Measurements from ENCODE around the gene VENTX. TPM values are rescaled to one million over a fixed set of nuclear protein-coding genes. Genes with fewer than 3 reads are reported as not detected.

VENTX gene
- total and polyA plus RNA-seq, 2 donors (not counting 3 experiments of a cell fraction or from before 2014, with no cell fraction given) = not detected

DNA sequence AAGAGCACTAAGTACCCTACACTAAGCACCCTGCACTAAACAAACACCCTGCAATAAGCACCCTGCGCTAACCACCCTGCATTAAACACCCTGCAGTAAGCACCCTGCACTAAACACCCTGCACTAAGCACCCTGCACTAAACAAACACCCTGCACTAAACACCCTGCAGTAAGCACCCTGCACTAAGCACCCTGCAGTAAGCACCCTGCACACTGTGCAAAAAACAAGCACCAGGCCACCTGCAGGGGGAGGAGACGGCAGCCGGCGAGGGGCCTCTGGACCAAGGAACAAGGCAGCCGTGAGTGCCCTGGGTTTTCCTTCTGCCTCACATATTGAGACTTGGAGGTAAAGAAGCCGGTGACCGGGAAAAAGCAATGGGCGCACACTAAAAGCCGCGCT is 47.4 kb upstream of the VENTX start:
- dilution Hi-C loops (cut with MboI; ENCODE audit: extremely low pct_ligation_motif_present, low sequenced_read_pairs) = no loop called here
- Histone ChIP-seq H3K4me1 (ENCODE audit: control insufficient read depth, extremely low read depth, insufficient read depth, low read length) (no peaks in the 10 kb centered on the region), H3K9me3 (replicated peaks; ENCODE audit: control insufficient read depth, insufficient read depth, low read length) (no peaks in the 10 kb centered on the region), H3K27me3 (ENCODE audit: control insufficient read depth in 2 of 2, insufficient read depth in 2 of 2, low read length in 2 of 2) (no peaks in the 10 kb centered on the region), H2AFZ (ENCODE audit: low read depth, low read length) (no peak overlapping the region), H3K27ac (ENCODE audit: insufficient read depth, low read depth, low read length) (no peak overlapping the region), H4K20me1 (replicated peaks; ENCODE audit: control insufficient read depth, extremely low read depth, insufficient read depth, low read length) (no peaks in the 10 kb centered on the region), H3K79me2 (ENCODE audit: control insufficient read depth, insufficient read depth, low read length) (no peaks in the 10 kb centered on the region), H3K9ac (replicated peaks; ENCODE audit: extremely low read depth, insufficient read depth, low read length) (no peak overlapping the region), H3K4me2 (ENCODE audit: insufficient read depth, low read length) (no peak overlapping the region), H3K4me3 (replicated peaks in 1 of 3; ENCODE audit: insufficient read depth in 1 of 3, low read depth in 1 of 3, low read length in 3 of 3) (no peak overlapping the region), H3K9me1 (replicated peaks; ENCODE audit: control insufficient read depth, extremely low read depth, insufficient read depth, low read length) (no peaks in the 10 kb centered on the region), H3K36me3 (ENCODE audit: control insufficient read depth in 2 of 2, extremely low read depth in 1 of 2, insufficient read depth in 2 of 2, low read length in 2 of 2) (no peaks in the 10 kb centered on the region)
- POLR2A ChIA-PET = no interaction called here
- BruUV-seq (replicated peaks) = no TSS peak
- CTCF ChIA-PET = no interaction called here
- FAIRE-seq = no peak
- DNase-seq (ENCODE audit: low read depth, low spot score) = no peak
- TF ChIP-seq POLR2A (IDR thresholded peaks at IDR 0.05; ENCODE audit: low read depth, low read length) = no peak
- intact Hi-C loops (cut with micrococcal nuclease) = no loop called here

DNA sequence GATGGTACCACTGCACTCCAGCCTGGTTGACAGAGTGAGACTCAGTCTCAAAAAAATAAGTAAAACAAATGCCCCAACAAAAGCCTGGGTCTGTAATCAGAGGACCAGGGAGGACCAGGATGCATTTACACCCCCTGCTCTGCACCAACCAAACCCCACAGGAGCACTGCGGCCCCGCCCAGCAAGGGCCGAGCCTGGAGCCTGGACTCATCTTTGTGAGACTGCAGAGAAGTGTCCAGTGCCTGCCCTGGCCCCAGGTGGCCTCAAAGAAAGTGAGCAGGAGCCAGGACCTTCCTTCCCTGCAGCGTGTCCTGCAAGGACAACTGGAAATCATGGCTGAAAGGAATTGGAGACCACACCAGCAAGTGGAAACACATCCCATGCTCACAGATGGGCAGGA is 46.0 kb upstream of the VENTX start:
- POLR2A ChIA-PET = no interaction called here
- H3K9me1 ChIP-seq (replicated peaks; ENCODE audit: control insufficient read depth, extremely low read depth, insufficient read depth, low read length) = no peaks in the 10 kb centered on the region
- dilution Hi-C loops (cut with MboI; ENCODE audit: extremely low pct_ligation_motif_present, low sequenced_read_pairs) (no loop called here), intact Hi-C loops (cut with micrococcal nuclease) (no loop called here)
- no peak for DNase-seq (ENCODE audit: low read depth, low spot score)
- CTCF ChIA-PET = no interaction called here
- TF ChIP-seq GATA2 (IDR thresholded peaks at IDR 0.05; ENCODE audit: insufficient read depth, insufficient read length, low read depth, low read length) (no peak), POLR2A (IDR thresholded peaks at IDR 0.05; ENCODE audit: low read depth, low read length) (no peak), FOS (IDR thresholded peaks at IDR 0.05; ENCODE audit: borderline replicate concordance, insufficient read depth, low read length) (no peak), EZH2 (IDR thresholded peaks at IDR 0.05; ENCODE audit: borderline replicate concordance, low read depth, low read length, severe bottlenecking) (no peak), POLR2AphosphoS5 (IDR thresholded peaks at IDR 0.05; ENCODE audit: insufficient read depth, low read depth, low read length) (no peak), MYC (IDR thresholded peaks at IDR 0.05; ENCODE audit: low read depth, low read length) (no peak), JUN (IDR thresholded peaks at IDR 0.05; ENCODE audit: borderline replicate concordance, insufficient read depth, insufficient read length, low read depth) (no peak)
- TF ChIP-seq, protein P1, sequence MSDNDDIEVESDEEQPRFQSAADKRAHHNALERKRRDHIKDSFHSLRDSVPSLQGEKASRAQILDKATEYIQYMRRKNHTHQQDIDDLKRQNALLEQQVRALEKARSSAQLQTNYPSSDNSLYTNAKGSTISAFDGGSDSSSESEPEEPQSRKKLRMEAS (IDR thresholded peaks at IDR 0.05; ENCODE audit: insufficient read depth, insufficient read length) = no peak
- TF ChIP-seq, protein P2, sequence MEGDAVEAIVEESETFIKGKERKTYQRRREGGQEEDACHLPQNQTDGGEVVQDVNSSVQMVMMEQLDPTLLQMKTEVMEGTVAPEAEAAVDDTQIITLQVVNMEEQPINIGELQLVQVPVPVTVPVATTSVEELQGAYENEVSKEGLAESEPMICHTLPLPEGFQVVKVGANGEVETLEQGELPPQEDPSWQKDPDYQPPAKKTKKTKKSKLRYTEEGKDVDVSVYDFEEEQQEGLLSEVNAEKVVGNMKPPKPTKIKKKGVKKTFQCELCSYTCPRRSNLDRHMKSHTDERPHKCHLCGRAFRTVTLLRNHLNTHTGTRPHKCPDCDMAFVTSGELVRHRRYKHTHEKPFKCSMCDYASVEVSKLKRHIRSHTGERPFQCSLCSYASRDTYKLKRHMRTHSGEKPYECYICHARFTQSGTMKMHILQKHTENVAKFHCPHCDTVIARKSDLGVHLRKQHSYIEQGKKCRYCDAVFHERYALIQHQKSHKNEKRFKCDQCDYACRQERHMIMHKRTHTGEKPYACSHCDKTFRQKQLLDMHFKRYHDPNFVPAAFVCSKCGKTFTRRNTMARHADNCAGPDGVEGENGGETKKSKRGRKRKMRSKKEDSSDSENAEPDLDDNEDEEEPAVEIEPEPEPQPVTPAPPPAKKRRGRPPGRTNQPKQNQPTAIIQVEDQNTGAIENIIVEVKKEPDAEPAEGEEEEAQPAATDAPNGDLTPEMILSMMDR (IDR thresholded peaks at IDR 0.05; ENCODE audit: extremely low read depth in 1 of 2, insufficient read depth in 1 of 2, low read depth in 1 of 2, low read length in 2 of 2) = no peak
- no peaks in the 10 kb centered on the region for H3K9me3 ChIP-seq (replicated peaks; ENCODE audit: control insufficient read depth, insufficient read depth, low read length)
- H3K79me2 ChIP-seq (ENCODE audit: control insufficient read depth, insufficient read depth, low read length) = no peaks in the 10 kb centered on the region
- no peaks in the 10 kb centered on the region for H3K4me1 ChIP-seq (ENCODE audit: control insufficient read depth, extremely low read depth, insufficient read depth, low read length)
- H3K27me3 ChIP-seq (ENCODE audit: control insufficient read depth in 2 of 2, insufficient read depth in 2 of 2, low read length in 2 of 2) = no peaks in the 10 kb centered on the region
- H4K20me1 ChIP-seq (replicated peaks; ENCODE audit: control insufficient read depth, extremely low read depth, insufficient read depth, low read length) = no peaks in the 10 kb centered on the region
- H3K4me2 ChIP-seq (ENCODE audit: insufficient read depth, low read length) = no peak overlapping the region
- H3K36me3 ChIP-seq (ENCODE audit: control insufficient read depth in 2 of 2, extremely low read depth in 1 of 2, insufficient read depth in 2 of 2, low read length in 2 of 2) = no peaks in the 10 kb centered on the region
- H3K27ac ChIP-seq (ENCODE audit: insufficient read depth, low read depth, low read length) = no peak overlapping the region
- H2AFZ ChIP-seq (ENCODE audit: low read depth, low read length) = no peak overlapping the region
- H3K4me3 ChIP-seq (replicated peaks in 1 of 3; ENCODE audit: insufficient read depth in 1 of 3, low read depth in 1 of 3, low read length in 3 of 3) = no peak overlapping the region
- BruUV-seq (replicated peaks) = no TSS peak
- no peak for FAIRE-seq
- H3K9ac ChIP-seq (replicated peaks; ENCODE audit: extremely low read depth, insufficient read depth, low read length) = no peak overlapping the region

Data from endothelial cell of umbilical vein (primary cell).